HG02763 (cell line): ENCODE results near the gene COX19.
"Not testable (repeated sequence)": the region's sequence is repeated elsewhere in the genome, so short reads cannot be mapped to it uniquely, and the experiment has no call there.

Experiments
- ATAC-seq: cut with Tn5 transposase; IDR thresholded peaks from one replicate; pipeline ENCODE4 v1.9.1; 2021; ENCODE audit warnings: mild to moderate bottlenecking, moderate library complexity; ENCODE audit not compliant: unreplicated experiment

Gene COX19

GRCh38 chr7:1011297-1012003, 36.1 kb upstream of the COX19 start:
- ATAC-seq, result no peak

GRCh38 chr7:1010226-1010625, 34.9 kb upstream of the COX19 start:
- no peak for ATAC-seq

GRCh38 chr7:1009747-1010146, 34.4 kb upstream of the COX19 start:
- no peak for ATAC-seq

- ATAC-seq, result no peak
Measured at GRCh38 chr7:1008733-1009363, 33.5 kb upstream of the COX19 start.

- no peak for ATAC-seq
Measured at GRCh38 chr7:1007901-1008300, 32.6 kb upstream of the COX19 start.

- no peak for ATAC-seq
Measured at GRCh38 chr7:1005303-1005702, 30.0 kb upstream of the COX19 start.

GRCh38 chr7:1004018-1004852, 28.9 kb upstream of the COX19 start:
- ATAC-seq, result no peak

GRCh38 chr7:1002445-1002844, 27.1 kb upstream of the COX19 start:
- not testable (repeated sequence) for ATAC-seq

GRCh38 chr7:1002026-1002425, 26.7 kb upstream of the COX19 start:
- not testable (repeated sequence) for ATAC-seq

GRCh38 chr7:1001069-1001770, 25.9 kb upstream of the COX19 start:
- not testable (repeated sequence) for ATAC-seq

GRCh38 chr7:999941-1000935, 24.9 kb upstream of the COX19 start:
- ATAC-seq, result no peak

GRCh38 chr7:999149-999879, 24.0 kb upstream of the COX19 start:
- ATAC-seq, result no peak

GRCh38 chr7:997404-998395, 22.4 kb upstream of the COX19 start:
- ATAC-seq, result no peak

- no peak for ATAC-seq
Measured at GRCh38 chr7:996079-996872, 20.9 kb upstream of the COX19 start.

- ATAC-seq, result no peak
Measured at GRCh38 chr7:995571-995970, 20.2 kb upstream of the COX19 start.

- ATAC-seq, result no peak
Measured at GRCh38 chr7:994592-995308, 19.4 kb upstream of the COX19 start.
